A549 treated with Mapracorat at 1 μM for 4 hours (cell line): ENCODE measurements around the gene PSG6. TPM values are rescaled to one million over a fixed set of nuclear protein-coding genes. Genes with fewer than 3 reads are reported as not detected.

ENCODE experiments used
- total RNA-seq: library from RNA; stranded (reverse); fragments of 200-300 nt; extraction: Qiagen RNA extraction; gene quantifications from 5 replicates; pipeline ENCODE4 v1.2.3, GENCODE V29; 2022

The PSG6 gene
- not detected in 5 replicates for total RNA-seq

DNA sequence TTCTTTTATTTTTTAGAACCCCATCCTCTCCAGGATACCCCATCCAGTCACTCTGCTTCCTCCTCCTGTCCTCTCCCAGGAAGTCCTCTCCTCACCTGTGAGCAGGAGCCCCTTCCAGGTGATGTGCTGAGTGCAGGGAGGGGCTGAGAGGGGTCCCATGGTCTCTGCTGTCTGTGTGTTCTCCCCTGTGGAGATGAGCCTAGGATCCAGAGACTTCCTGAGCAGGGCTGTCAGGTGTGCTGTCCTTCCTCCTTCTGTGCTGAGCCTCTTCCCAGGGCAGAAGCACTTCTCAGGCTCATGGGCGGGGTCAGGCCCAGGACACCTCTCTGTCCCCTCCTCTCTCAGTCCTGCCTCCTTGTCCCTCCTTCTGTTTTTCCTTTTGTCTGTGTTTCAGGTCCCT, at the start of gene PSG6:
TSS of gene PSG6 (minus strand) at position 261 of the 400 bp plus-strand sequence. CDS start at position 159, 102 bp downstream.

DNA sequence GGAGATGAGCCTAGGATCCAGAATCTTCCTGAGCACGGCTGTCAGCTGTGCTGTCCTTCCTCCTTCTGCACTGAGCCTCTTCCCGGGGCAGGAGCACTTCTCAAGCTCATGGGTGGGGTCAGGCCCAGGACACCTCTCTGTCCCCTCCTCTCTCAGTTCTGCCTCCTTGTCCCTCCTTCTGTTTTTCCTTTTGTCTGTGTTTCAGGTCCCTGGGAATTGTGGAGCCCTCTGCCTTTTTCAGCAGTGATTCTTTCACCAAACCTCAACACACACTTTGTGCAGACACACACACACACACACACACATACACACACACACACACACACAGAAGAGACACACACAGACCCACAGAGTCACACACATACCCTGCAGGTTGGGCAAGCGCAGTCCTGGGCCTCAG, 19.4 kb upstream of the PSG6 start, which contains the start of gene PSG7:
TSS of gene PSG7 (minus strand) at position 101 of the 400 bp plus-strand sequence. CDS start 131 bp downstream, outside the sequence.

DNA sequence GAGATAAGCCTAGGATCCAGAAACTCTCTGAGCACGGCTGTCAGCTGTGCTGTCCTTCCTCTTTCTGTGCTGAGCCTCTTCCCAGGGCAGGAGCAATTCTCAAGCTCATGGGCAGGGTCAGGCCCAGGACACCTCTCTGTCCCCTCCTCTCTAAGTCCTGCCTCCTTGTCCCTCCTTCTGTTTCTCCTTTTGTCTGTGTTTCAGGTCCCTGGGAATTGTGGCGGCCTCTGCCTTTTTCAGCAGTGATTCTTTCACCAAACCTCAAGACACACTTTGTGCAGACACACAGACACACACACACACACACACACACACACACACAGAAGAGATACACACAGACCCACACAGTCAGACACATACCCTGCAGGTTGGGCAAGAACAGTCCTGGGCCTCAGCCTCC, 38.1 kb downstream of the PSG6 start, which contains the start of gene PSG1:
TSS of gene PSG1 (minus strand) at position 101 of the 400 bp plus-strand sequence. CDS start 132 bp downstream, outside the sequence.

Other genes with a start within 250 kb of the PSG6 start
- 0.07 to 0.18 TPM (median 0.14 TPM) in 3 of 5 replicates, not detected in the others for gene PSG3, start 177.4 kb downstream of the PSG6 start, total RNA-seq
- 0.14 to 0.28 TPM (median 0.18 TPM) in 4 of 5 replicates, not detected in the other for gene PSG8, start 152.2 kb downstream of the PSG6 start, total RNA-seq
- 0.13 to 0.33 TPM (median 0.17 TPM) in 5 replicates for gene PSG1, start 38.2 kb downstream of the PSG6 start, total RNA-seq
- 0.07 to 0.16 TPM (median 0.10 TPM) in 3 of 5 replicates, not detected in the others for gene PSG7, start 19.3 kb upstream of the PSG6 start, total RNA-seq
- gene PSG11, start 108.6 kb upstream of the PSG6 start, total RNA-seq, result not detected in 5 replicates
- not detected in 5 replicates for gene PSG2, start 164.8 kb upstream of the PSG6 start, total RNA-seq